ENCODE measurements around the gene BMP8B.

DNA sequence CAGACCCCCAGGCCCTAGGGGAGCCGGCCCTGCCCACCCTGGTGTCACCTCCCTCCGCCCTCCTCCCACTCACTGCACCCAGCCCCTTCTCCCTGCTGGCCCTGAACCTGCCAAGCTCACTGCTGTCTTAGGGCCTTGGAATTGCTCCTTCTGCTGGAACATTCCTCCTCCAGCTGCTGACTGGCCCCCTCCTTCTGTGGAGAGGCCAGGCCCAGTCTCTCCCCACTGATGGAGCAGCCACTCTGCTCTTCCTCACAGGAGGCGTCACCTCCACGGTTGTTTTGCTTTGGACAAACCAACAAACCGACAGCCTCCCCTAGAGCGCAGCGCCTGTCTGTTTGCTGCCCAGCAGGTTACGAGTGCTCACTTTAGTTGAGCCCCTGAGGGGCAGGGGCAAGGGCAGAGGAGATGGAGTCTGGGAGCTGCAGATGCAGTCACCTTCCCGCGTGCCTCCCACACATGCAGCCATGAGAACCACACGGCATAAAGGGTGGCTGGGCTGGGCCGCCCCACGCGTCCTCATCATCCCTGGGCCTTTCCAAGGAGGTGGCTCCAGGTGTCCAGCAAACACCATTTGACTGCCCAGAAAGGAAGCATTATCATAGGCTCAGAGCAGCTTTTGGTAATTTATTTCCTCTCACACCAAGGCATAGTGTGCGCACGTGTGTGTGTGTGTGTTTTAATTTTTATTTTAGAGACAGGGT lies 27.0 kb downstream of the BMP8B start:
- TF ChIP-seq, protein P1, sequence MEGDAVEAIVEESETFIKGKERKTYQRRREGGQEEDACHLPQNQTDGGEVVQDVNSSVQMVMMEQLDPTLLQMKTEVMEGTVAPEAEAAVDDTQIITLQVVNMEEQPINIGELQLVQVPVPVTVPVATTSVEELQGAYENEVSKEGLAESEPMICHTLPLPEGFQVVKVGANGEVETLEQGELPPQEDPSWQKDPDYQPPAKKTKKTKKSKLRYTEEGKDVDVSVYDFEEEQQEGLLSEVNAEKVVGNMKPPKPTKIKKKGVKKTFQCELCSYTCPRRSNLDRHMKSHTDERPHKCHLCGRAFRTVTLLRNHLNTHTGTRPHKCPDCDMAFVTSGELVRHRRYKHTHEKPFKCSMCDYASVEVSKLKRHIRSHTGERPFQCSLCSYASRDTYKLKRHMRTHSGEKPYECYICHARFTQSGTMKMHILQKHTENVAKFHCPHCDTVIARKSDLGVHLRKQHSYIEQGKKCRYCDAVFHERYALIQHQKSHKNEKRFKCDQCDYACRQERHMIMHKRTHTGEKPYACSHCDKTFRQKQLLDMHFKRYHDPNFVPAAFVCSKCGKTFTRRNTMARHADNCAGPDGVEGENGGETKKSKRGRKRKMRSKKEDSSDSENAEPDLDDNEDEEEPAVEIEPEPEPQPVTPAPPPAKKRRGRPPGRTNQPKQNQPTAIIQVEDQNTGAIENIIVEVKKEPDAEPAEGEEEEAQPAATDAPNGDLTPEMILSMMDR (IDR thresholded peaks at IDR 0.05; ENCODE audit: insufficient read depth, low read length, poor library complexity, severe bottlenecking) = no peak
- TF ChIP-seq EZH2phosphoT487 (conservative IDR thresholded peaks at IDR 0.05; ENCODE audit: low read length) = no peak

Measured in SU-DHL-6 (cell line).